ENCODE results near the gene TRIM9.
A peak's percentile ranks its signal among the peaks of the same experiment; 100 is the strongest.

Gene TRIM9

DNA sequence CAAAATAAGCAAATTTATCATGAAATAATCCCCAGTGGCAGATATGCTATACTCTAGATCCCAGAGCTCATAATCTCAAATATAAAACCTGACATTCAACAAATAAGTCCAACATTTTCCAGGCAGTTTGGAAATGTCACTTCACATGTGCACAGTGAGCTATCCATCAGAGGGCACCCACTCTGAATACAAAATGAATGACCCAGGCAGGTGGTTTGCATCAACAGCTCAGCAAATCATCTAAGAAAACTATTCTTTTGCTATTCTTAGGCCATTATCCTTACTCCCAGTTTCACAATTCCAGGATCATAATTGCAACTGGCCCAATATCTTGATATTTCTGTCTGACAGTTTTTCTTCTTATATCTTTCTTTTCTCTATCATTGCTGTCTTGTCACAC, 38.5 kb downstream of the TRIM9 start:
- DNase-seq: no peak

DNA sequence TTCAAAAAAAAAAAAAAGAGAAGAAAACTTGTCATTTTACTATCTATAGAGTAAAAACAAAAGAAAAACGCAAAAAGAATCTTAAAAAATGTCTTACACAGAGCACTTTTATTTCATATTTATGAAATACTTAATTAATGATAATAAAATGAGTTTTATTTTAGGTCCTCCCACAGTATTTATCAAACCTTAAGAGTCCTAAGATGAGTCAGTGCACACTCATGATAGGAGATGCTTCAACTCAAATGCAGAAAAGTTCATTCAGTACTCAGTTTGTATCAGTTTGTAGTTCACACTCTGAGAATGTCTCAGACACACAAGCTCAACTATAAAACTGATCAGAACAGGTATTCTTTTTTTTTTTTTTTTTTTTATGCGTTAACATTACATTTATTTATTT, 41.7 kb downstream of the TRIM9 start:
- no peak for DNase-seq

DNA sequence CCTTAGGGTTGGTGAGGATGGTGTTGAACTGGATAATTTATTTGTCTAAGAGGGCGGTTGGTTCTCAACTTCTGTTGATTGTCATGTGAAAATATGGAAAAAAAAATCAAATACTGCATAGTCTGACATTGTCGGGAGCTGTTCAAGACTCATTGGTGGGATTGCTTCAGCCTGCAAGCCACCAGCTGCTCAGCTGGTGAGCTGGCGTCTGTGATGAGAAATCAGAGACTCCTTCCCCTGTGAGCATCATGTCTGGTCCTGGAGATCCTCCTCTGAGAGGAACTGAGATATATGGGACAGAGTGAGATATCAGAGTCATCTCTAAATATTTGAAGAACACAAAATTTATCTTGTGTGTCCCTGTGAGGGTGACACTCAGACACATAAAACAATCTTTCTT, 49.9 kb downstream of the TRIM9 start:
- no peak for DNase-seq

DNA sequence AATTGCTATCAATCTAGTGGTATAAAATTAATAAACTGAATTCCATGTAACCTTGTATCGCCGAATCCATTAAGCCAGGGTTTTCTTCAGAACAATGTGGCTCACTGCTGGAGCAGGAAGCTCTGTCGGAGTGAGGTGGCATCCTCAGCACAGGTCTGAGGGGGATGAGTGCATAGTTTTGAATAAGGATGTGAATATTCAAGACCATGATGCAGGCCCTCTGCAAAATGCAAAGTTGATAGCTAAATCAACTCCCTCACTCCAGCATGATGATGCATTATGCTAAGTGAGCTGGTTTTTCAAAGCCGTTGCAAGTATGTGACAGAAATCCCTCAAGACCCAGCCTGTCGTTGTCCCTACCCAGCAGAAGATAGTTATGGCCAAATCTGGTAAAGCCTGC, 53.0 kb downstream of the TRIM9 start:
- DNase-seq: no peak

DNA sequence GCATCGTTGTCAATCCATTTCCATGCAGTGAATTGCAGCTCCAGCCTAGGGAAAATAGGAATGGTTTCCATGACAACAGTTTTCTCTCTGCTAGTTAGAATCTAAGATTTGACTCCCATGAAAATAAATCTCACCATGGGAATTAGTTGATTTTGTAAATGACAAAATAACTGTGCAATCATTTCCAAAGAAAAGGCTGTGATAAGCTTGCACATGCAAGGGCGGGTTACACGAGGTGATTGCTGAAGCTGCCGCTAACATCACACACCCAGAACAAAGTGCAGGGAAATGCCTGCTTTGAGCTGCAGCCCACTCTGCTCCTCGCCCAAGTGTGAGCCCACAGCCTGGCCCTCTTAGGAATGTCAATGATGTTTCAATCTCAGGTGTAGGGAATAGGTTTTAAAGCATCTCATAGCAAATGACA, 53.8 kb downstream of the TRIM9 start:
- no peak for DNase-seq

DNA sequence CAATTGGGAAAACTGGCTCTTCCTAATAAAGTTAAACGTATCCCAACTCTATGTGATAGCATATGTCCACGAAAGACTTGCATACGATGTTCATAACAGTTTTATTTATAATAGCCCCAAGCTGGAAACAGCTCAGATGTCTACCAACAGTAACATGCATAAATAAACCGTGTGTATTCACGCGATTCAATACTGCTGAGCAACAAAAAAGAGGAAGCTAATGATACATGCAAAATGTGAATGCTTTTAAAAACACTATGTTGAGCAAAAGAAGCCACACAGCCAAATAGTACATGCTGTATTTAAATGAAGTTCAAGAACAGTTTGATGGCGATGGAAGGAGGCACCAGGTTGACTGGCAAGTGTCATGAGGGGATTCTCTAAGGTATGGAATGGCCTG, 55.7 kb downstream of the TRIM9 start:
- DNase-seq: peak; percentile 41

DNA sequence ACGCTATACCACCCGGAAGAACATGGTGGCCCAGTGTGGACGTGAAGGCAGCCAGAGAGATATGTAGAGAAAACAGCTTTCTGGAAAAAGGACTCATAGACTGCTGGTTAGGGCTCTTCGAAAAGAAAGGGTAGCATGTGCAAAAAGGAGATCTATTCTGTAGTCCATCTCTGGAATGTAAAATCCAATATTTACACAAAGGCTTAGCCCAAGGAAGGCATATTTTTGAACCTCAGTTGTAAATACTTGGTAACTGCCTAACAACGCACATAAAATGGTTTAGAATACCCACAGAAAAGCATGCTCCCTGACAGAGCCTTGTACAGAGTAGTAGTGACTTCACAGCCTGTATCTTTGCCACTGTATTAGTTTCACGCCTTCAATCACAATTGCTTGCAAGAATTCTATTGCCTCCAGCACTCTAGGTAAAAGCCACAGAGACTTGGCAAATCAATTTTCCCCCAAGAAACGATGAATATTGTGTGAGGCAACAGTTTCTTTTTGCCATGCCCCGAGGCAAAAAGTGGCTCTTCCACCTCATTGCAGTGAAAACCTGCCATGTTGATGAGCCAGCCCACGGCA, 59.2 kb downstream of the TRIM9 start:
- DNase-seq: no peak

DNA sequence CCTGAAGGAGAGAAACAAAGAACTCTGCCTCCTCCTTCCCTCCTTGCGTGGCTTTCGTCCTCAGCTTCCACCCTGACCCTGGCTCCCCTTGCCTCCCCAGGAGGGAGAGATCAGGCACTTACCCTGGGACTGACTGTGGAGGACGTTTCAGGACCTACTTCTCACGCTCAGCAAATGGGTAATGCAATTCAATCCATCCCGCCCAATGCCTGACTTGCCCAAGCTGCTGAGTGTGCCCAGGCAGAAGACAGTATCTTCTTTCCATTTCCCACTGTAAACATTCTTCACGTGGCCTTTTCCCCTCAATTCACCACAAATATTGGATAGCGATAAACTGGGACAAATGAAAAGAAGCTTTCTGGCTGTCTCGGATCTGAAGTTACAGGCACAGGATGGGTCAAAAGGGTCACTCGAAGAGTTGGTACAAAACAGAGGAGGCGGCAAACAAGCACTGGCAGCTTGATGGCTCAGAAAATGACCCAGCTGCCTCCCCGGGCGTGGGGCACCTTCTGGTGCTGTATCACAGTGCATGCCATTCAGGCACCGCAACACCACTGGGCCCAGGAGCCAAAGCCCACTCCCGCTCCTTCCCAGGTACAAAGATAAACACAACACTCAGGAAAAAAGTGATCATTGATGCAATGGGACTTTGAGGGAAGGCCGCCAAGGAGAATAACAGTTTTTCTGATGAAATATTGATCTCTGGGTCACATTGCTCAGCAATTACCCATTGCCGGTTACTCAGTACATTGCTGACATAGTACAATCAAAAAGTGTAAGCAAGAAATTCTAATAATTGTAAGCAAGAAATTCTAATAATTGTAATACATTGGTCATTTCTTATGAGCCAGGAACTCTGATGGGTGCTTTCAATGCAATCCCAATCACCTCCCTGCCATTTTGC, 65.8 kb downstream of the TRIM9 start:
- no peak for DNase-seq

DNA sequence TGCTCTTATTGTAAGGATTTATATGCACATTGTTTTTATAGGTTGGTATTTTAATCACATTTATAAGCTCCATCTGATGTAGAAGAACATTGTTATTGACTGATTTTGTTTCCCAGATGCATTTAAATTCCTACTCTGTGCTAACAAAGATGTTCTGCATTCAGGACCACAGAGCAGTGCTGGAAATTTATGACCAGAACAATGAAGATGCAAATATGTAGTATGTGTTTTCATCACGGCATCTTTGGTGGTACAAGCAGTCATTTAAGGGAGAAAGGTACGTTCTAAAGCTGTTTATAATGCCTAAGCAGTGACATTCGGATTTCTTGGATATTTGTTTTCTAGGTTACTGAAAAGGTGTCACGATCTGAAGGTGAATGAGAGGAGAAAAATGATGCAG, 66.5 kb downstream of the TRIM9 start:
- no peak for DNase-seq

DNA sequence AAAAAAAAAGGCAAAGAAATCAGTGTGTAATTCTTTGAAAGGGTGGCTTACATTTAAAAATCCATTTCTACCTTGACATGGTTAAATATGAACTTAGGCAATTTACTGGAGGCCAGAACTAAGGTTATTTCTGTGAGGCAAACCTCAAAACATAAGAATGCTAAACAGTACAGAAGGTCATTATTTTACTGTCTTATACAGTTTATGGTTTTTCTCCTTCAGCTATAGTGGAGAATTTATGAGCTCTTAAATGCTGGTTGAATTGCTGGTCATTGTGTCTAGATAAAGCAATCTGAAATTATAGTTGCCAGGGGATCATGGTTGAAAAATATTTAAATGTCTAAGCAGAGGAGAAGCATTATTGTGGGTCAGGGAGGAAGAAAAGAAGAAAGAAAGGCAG, 70.5 kb downstream of the TRIM9 start:
- DNase-seq: no peak

DNA sequence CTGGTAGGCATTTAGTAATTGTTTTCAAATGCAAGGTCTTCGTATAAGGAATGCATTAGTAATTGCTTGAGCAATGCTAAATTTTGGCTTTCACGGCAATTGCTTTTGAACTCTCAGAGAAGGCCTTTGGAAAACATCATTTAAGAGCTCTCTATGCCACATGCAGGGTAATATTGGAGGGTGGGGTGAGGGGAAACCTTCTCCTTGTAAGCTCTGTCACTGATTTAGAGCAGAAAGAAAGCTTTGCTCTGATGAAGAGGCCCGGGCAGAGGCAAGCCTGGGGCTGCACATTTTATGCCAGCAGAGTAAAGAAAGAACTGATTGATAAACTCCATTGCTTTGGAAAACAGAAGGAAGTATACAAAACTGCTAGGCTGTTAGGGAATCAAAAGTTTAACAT, 70.9 kb downstream of the TRIM9 start:
- no peak for DNase-seq

DNA sequence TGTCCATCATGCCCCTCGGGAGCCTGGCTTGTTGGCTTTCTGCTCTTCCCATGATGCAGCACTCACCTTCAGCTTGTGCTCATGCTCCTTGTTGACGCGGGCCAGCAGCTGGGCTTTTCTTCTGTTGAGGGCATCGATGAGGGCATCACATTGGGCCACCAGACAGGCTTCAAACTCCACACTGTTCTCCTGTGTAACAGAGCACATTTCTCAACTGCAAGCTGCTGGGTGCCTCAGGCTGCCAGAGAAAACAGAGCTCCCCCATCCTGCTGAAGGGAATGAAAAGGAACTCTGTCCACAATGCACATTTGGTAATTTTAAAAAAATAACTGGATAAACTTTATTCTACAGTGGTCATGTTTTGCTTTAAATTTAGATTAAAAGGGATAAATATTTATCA, 72.1 kb downstream of the TRIM9 start:
- no peak for DNase-seq

DNA sequence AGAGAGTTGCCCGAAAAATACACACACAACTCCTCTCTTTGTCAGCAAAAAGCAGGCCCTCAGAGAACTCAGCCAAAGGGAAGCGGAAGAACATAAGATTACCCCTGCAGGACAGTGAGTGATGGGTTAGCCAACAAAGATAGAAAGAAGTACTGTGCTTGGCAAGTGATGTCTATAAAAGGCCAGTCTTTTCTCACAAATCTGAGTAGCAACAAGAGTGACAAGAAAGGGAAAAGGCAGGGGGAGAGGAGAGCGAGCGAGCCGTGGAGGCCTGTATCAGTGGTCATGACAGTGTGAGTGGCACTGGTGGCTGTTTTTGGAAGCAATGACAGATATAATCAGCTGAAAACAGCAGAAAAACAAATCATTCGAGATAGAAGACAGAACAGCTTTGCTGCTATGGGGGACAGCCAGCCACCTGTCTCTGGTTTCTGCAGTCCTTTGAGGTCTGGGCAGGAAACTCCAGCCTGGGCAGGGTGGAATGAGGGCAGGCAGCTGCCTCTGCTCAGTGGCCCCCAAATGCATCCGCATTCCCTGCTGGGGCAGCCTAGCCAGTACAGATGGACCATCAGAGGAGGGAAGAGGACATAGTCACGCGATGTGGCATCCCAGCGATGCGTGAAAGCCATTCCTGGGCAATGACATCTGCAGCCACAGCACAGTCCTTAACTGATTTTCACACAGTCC, 74.7 kb downstream of the TRIM9 start:
- no peak for DNase-seq

DNA sequence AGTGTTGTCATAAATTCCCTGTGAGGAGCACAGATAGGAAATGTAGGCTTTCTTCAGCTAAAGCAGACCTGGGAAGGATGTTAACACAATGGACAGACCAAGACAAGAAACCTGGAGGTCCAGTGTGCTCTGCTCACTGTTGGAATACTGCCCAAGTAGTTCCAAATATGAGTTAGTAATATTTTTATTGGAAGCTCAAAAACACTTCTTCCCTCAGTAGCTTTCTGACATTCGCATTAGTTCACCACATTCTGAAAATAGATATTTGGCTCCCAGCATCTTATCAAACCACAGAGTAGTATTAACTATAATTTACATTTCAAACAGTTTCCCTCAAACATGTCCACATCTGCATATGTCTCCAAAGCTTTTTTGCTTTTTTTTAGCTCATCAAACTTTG, 75.8 kb downstream of the TRIM9 start:
- DNase-seq: no peak

DNA sequence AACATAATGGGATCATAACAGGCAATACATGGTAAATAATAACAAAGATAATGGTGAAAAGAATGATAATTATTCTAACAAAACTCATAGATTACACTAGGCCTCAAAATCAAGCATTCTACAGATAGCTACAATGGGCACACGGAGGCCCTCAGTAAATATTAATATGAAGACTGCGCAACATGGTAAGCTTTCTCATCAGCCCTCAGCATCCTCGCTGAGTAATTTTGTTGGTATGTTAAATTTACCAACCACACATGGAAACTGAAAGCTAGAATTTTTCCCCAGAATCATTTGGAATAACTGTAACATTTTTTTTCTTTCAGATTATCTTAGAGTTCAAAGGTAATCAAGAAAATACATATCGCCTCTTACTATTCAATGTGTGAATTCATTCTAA, 76.4 kb downstream of the TRIM9 start:
- no peak for DNase-seq

DNA sequence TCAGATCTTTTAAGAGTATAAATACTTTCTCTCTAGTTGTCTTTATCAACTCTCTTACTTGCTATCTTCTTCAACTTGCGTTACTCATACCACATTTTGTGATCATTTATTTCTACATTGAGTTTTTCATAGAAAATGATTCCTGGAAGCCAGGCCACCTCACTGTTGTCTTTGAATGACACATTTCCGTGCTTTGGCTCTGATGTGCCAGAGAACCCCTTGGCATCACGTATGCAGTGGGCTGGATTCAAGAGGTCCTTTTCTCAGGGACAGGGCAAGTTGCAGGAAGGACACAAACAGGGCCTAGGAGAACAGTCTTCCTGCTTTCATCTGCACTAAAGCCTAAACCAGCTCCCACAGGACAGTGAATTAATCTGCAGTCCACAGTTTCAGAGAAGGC, 80.3 kb downstream of the TRIM9 start:
- no peak for DNase-seq

DNA sequence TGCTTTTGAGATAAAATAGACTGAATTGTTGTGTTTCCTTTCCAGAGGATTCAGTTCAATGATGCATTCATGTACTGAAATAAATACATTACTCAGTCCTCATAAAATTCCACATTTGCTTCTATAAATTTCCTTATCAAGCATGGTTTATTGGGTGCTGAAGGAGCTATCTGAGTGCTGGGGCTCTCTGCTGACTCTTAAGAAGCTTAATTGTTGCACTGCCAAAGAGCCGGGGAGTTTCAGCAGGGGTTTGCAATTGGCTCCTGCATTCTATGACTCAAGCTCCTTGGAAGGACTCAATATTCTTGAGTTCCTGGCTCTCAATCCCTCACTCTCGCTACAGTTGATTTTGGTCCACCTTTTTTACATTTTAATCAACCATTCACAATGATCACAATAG, 80.8 kb downstream of the TRIM9 start:
- no peak for DNase-seq

DNA sequence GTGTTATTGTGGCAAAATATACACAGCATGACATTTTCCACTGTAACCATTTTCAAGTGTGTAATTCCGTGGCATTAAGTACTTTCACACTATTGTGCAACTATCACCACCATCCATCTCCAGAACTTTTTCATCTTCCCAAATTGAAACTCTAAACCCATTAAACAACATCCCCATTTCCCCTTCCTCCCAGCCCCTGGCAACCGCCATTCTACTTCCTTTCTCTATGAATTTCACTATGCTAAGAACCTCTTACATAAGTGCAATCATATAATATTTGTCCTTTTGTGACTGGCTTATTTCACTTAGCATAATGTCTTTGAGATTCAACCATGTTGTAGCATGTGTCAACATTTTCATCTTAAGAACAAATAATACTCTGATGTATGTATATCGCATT, 82.8 kb downstream of the TRIM9 start:
- DNase-seq: no peak

DNA sequence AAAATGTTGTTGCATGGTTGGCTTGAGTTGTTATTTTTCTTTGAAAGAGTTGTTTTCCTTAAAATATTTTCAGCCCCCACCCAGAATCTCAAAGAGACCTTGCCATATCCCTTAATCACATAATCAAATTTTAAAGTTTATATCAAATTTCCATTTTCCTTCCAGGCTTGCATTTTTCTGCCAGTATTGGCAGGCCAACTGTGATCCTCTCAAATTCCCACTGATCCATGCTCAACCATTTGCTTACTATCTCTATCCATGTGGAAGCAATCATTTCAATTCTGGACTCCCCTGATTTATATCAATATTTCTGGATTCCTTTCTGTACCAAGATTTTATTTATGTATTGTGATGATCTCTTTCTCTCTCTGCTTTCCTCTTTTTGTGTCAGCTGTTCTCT, 86.5 kb downstream of the TRIM9 start:
- DNase-seq: no peak

DNA sequence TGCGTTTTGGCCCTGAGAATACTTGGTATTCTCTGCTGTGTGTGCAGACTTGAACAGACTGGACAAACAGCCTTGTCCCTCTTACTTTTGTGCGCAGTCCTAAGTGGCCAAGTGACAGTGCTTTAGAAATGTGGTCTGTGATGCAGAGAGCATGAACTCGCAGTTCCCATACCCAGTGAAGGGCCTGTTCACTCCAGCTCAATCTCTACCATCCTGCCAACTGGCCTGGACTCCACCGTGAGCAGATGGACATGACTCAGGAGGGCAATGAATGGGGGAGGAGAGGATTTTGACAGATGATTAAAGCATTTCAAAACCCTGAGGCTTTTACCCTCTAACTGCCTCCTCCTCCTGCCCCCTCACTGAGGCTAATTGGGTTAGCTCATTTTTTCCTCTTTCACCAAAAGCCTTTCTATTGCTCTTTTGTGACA, 88.1 kb downstream of the TRIM9 start:
- peak; percentile 56 for DNase-seq

DNA sequence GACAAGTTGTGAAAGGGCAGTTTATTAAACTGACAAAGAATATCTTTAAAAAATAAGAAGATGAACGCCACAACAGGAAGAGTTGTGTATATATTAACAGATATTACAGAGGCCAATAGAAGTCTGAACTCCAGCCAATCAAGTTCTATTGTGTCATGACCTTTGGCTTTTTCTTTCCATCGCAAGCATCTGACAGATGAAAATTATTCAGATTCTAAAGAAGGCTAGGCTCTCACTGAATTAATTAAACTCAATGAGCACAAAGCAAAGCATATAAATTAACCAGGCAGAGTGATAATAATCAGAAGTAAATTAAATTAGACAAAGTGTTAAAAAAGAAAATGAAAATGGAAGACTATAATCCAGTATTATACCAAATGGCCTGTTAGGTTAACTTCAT, 88.6 kb downstream of the TRIM9 start:
- DNase-seq: no peak

DNA sequence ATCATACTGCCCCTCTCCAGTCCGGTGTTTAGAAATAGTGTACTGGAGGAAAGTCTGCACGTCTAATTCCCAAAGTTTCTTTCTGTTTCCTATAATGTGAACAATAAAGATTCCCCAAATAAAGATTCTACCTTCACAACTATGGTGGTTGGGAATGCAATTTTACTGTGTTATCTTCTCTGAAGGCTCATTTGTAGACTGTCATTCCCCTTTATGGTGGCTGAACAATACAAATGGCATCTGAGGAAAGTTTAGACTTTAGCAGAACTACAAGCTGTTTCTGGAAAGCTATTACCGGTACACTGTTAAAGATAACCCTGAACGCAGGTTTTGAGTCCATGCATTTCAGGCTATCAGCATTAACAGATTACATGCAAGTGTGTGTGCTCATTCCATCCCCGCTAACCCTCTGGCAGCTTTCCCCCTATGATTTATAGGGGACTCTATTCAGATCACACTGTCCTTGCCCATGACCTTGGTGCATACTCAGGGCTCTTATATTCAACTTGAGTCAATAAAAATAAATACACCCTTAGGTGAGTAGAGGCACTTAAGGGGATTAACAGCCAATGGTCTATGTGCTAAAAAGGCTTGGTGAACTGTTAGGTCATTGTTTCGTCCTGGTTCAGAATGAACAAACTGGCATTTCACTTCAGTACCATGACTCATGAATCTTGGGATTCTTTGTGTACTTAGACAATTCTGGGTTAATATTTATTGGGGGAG, 89.9 kb downstream of the TRIM9 start:
- no peak for DNase-seq

DNA sequence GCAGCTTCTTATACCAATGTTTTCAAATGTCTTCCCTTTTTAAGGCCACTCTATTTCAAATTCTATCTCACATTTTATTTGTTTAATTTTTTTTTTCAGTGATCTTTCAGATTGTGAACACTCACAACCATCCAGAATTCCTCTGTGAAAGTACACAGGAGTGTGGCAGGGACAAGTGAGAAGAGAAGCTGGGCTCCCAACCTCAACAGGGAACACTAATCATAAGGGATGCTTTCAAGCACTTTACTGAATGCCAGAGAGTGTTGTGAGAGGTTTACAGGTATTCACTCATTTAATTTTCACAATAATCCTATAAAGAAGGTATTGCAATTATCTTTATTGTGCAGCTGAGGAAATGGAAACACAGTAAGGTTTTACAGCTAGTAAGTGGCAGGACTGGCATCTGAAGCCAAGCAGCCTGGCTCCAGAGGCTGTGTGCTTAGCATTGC, 90.5 kb downstream of the TRIM9 start:
- DNase-seq: no peak
